NCI-H510A treated with DMSO at 0.1 percent for 48 hours (cell line): ENCODE measurements around the gene ACAP3.

ENCODE experiments used
- DNase-seq: peaks from one replicate; lab custom pipeline; 2025; lab: John Stamatoyannopoulos, UW

Gene ACAP3

DNA sequence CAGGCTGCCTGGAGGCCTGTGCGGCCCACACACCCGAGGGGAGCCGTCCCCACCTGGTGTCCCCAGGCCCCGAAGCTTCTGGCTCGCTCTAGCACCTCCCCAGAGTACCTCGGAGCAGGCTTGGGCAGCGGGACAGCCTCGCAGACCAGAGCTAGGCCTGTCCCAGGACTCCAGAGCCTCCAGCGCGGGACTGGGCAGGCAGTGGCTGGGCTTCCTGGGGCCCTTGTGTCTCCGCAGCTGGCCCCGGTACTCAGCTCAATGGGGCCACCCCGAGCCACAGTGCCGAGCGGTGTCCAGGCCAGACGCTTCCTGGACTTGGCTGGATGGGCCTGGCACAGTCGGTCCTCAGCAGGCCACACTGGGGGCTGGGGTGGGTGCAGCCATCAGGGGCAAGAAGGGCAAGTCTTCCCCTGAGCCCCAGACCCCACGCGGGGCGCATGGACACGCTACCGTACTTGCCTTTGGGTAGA is 22.6 kb downstream of the ACAP3 start:
- DNase-seq = no peak

DNA sequence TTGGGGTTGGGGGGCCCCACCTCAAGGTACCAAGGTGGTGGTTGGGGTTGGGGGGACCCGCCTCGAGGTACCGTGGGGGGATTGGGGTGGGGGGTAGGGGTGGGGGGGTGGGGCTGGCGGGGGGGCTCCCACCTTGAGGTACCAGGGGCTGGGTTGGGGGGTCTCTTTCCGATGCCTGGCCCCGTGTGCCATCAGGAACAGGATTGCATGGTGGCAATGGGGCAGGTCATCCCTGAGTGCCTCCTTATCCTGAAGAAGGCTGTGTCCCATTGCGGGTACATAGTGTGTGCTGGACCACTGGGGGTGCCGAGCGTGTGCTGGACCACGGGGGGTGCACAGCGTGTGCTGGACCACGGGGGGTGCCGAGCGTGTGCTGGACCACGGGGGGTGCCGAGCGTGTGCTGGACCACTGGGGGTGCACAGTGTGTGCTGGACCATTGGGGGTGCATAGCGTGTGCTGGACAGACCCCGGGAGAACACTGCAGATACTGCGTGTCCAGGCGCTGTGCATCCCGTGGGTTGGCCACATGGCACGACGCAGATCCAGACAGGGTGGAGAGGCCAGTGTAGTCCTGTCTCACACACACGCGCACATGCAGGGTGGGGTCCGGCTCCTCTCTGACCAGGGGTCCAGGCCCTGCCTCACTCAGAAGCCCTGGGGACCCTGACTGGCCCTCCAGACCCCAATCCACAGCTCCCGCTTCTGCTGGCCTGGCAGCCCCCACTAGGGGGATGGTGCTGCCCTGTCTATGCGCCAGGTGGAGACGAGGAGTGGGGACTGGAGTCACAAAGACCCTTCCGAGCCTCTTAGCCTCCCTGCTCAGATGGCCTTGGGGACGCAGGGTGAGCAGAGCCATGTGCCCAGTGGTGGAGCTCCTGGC is 23.3 kb downstream of the ACAP3 start:
- no peak for DNase-seq

- DNase-seq = no peak
These were observed 23.9 kb downstream of the ACAP3 start for GRCh38 chr1:1283821-1284220.

- DNase-seq = no peak
These were observed 24.7 kb downstream of the ACAP3 start for GRCh38 chr1:1282998-1283397.

DNA sequence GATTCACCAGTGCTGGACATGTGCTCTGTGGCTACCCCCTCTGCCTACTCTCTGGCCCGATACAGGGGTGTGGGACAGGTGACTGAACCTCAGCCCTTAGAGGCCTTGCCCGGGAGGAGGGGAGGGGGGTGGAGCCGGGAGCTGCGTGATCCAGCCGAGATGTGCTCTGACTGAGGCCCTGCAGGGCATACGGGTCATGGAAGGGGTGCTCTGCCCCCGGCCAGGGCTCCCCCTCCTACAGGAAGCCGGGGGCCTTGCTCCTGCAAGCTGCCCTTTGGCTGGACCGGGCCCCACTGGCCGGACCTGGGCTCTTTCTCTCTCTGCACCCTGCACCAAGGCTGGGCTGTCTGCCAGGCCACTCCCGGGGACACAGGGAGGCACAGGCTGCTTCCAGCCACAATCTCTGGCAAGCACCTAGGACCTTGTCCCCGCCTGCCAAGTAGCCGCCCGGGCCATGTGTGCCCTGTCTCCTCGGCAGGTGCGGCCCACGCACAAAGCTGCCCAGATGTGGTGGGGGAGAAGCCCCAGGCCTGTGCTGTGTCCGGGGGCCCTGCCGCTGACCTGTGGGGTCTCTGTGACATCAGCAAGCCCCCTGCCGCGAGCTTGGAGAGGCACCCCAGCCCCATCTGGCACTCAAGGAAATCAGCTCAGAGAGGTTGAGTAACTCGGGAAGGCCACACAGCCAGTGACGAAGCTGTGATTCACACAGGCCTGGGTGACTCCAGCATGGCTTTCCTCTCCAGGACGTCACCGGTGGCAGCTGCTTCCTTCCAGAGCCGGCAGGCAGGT is 26.0 kb downstream of the ACAP3 start:
- DNase-seq = no peak

- DNase-seq = no peak
These were observed 26.8 kb downstream of the ACAP3 start for GRCh38 chr1:1280782-1281481.

DNA sequence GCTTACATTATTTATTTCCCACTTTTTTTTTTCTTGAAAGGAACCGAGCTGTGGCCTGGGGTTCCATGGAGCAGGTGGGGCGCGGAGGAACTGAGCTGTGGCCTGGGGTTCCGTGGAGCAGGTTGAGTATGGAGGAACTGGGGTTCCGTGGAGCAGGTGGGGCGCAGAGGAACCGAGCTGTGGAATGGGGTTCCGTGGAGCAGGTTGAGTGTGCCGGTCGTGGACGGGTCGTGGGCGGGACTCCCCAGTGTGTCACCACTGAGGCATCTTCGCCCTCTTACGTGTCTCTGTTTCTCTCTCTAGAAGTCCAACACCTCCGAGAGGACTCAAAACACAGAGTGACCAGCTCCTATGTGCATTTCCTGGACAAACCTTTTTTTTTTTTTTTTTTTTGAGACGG is 28.7 kb downstream of the ACAP3 start:
- no peak for DNase-seq

DNA sequence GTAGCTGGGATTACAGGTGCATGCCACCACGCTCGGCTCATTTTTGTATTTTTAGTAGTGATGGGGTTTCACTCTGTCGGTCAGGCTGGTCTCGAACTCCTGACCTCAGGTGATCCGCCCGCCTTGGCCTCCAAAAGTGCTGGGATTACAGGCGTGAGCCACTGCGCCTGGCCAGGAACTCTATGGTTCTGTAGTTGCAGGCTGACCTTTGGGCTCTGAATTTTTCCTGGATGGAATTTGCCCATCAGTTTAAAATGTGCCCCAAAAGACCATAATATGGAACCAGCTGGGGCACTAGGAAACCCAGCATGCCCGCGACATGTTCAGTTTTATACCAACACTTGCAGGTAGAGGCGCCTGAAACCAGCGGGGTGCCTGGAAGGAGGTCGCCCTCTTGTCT is 29.1 kb downstream of the ACAP3 start:
- DNase-seq = no peak

GRCh38 chr1:1275836-1276235 is 31.9 kb downstream of the ACAP3 start:
- no peak for DNase-seq

DNA sequence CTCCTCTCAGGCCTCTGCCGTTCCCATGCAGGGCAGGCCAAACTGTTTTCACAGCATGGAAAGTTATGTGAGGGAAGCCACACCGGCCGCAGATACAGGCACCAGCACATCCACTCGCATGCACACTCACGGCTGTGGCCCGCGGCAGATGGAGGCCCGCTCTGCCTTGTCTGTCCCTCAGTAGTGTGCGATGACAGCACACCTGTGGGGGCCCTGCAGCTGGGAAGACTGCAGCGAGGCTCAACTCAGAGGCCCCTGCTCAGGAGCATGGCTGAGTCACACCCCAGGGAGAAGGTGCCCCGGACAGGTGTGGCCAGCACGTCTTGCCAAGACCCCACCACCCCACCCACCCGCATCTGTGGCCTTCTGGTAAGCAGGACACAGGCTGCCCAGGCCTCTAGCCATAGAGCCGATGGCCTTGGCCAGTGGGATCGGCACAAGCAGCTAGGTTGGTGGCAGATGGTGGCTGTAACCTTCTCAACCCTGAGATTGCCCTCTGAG is 32.7 kb downstream of the ACAP3 start:
- DNase-seq = no peak

DNA sequence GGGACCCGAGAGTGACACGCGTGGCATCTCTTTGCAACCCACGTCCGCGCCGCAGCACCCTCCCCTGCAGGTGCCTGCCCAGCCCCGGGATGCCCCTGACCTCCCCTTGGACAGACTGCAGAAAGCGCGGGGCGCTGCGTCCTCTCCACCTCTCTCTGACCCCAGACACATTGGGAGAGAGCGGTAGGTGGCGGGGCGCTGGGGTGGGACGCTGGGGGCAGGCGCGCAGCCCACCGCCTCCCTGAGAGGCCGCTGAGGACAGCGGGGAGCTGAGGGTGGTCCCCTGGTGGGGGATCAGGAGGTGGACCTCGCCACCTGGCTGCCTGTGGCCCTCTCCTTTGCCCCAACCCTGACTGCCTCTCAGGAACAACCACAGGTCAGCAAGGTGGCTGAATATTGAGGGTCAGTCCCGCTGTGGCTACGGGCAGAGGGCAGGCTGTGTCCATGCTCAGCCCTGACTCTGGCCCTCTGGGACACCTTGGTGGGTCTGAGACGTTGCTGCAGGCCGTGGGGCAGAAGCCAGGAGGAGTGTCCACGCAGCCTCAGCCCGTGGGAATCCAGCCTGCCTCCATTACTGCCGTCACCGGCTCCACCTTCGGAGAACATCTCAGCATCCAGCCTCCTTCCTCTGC is 33.3 kb downstream of the ACAP3 start:
- no peak for DNase-seq

GRCh38 chr1:1273512-1274298 is 34.0 kb downstream of the ACAP3 start, which contains the start of gene UBE2J2:
Gene UBE2J2 (minus strand): TSS chr1:1273854. CDS start chr1:1267992, 5,862 bp downstream.
- DNase-seq = peak; percentile 98

- DNase-seq = no peak
These were observed 34.6 kb downstream of the ACAP3 start for GRCh38 chr1:1273209-1273511.

DNA sequence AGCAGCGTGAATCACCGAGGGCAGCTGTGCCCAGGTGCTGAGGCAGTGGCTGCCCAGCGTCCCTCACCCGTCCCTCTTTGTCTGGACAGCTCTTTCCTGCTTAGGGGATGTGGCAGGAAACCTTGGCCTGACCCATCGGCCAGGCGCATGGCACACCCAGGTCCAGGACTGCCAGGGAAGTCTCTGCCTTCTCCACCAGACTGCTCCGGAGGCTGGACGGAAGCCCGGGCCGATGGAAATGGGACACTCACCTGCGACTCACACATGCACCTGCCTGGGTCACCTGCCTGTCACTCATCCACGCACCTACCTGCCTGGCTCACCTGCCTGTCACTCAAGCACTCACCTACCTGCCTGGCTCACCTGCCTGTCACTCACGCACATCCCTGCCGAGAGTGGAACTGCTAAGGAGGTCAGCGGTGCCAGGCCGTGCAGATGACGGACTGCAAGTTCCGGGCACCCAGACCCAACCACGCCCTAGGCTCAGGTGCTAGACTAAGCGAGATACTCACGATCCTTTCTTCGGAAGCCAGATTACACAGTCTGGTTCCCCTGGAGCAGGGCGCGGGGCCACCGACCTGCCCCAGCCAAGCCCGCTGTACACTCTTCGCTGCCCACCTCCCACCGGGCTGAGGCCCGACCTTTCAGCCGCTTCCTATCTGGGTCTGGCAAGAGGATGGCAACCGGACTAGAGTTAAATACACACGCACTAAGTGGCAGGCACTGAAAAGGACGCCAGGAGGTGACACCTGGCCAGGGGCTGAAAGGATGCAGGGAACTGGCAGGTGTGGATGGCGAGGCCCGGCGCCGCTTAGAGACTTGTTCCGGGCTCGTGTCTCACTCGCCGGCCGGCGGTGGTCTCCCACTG is 35.2 kb downstream of the ACAP3 start:
- DNase-seq = peak; percentile 95

- no peak for DNase-seq
These were observed 36.9 kb downstream of the ACAP3 start for GRCh38 chr1:1270813-1271212.

- no peak for DNase-seq
These were observed 39.4 kb downstream of the ACAP3 start for GRCh38 chr1:1268284-1268682.

DNA sequence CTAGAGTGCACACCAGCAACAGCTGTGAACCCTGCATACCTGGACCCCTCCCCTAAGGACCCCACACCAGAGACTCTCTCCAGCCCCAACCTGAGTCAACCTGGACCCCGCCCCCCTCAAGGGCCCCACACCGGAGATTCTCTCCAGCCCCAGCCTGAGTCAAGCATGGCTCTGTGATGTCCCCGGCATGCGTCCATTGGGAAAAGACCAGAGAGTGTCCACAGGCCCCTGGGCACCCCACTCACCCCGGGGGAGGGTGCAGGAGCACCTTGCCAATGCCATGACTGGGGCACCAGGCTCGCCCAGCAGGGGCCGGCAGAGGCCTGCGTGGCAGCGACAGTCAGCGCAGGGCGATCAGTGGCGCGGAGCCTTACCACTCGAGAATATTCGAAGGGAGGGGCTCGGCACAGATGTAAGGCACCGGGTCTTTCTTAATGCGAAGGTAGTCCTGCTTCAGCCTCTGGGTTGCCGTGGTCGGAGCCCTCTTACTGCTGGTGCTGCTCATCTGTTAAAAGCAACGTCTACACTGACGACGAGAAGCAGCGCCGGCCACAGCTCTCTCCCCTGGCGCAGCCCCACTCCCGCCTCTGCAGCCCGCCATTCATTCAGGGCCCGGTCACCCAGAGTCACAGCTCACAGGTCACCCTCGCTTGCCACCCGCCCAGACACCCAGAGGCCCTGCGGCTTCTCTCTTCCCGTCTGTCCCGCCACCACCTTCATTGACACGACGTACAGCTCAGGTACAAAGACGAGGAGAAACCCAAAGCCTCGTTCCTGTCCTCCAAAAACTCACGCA is 40.0 kb downstream of the ACAP3 start:
- DNase-seq = no peak

- no peak for DNase-seq
These were observed 42.9 kb downstream of the ACAP3 start for GRCh38 chr1:1264868-1265272.

DNA sequence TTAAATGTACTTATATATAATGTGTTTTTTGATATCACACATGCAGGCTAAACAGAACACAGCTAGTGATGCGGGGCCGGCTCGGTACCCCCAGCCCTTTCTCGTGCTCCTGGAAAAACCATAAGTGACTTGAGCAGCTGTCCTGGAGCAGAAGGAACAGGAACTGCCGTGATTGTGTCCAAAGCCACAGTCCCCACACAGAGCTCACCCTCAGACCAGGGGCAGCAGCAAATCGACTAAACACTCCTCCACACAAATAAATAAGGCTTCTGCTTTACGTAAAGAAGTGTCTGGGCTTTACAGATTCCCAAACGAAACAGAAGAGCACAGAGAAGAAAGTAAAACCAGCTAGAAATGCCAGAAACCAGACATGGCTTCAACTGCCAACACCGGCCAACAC is 43.7 kb downstream of the ACAP3 start:
- DNase-seq = no peak
